Pancreas (tissue), 10 donors: ENCODE measurements around the gene RP2. TPM values are rescaled to one million over a fixed set of nuclear protein-coding genes. Genes with fewer than 3 reads are reported as not detected.
A peak's percentile ranks its signal among the peaks of the same experiment; 100 is the strongest.

ENCODE experiments used
- ATAC-seq, 4 donors: fragments of 200-7000 bp; cut with Tn5 transposase; one replicate each; pipeline versions ENCODE4 v1.8.0 to v1.9.1; 2020; ENCODE audit warnings: mild to moderate bottlenecking in 4 of 4, moderate library complexity in 4 of 4
- DNase-seq, 6 donors: peaks; one replicate each; pipeline ENCODE4 v3.0.0-alpha.2; 2020
- FAIRE-seq: peaks from 2 replicates; lab custom pipeline; 2012; peaks lifted over from hg19 to GRCh38; lab: Jason Lieb, UNC
- H3K27ac ChIP-seq, 4 donors: fragments of 200-600 bp; sonication (generic); 1 replicate in 3 of 4; 2 replicates in 1 of 4; pipeline versions ENCODE4 v1.5.0 to v1.8.0; 2020
- H3K27me3 ChIP-seq, 4 donors: fragments of 200-600 bp; one replicate each; pipeline ENCODE4 v1.8.0; 2021
- H3K36me3 ChIP-seq, 3 donors: fragments of 200-600 bp; sonication (generic) in 1 of 3; one replicate each; pipeline versions ENCODE4 v1.5.0 to v1.8.0; 2020 to 2021
- H3K4me1 ChIP-seq, 3 donors: fragments of 200-600 bp; one replicate each; pipeline ENCODE4 v1.8.0; 2021
- H3K4me3 ChIP-seq, 4 donors: fragments of 200-600 bp; sonication (generic) in 2 of 4; one replicate each; pipeline versions ENCODE4 v1.5.0 to v1.8.0; 2020 to 2021
- H3K9me3 ChIP-seq, 4 donors: fragments of 200-600 bp; one replicate each; pipeline ENCODE4 v1.8.0; 2021
- WGBS, 2 donors: extraction: QIAGEN DNeasy Blood & Tissue Kit; methylation state at CpG; one replicate each; pipeline ENCODE4 v1.1.7; 2013; 5-methylcytosine and 5-hydroxymethylcytosine counted together
- intact Hi-C, 3 donors: fragments of 100-400 bp; cut with DNase I; formaldehyde crosslinking; loops; one replicate each; pipeline versions ENCODE4 v1.11.1 to v1.14.2; 2022
- polyA plus RNA-seq, 2 donors: library from polyadenylated mRNA; stranded (reverse); fragments of 200-250 nt; gene quantifications; one replicate each; pipeline ENCODE4 v1.2.3, GENCODE V29; 2013
- total RNA-seq, 6 donors: library from RNA; stranded (reverse); fragmentation: NEBNext Ultra II Directional in 4 of 6; extraction: Animal tissue kit (Norgen Biotek cat#: 25700) in 4 of 6; gene quantifications; one replicate each; pipeline versions ENCODE4 v1.2.1 to v1.2.4, GENCODE V29; 2021 to 2023
- TF ChIP-seq, protein P1 (sequence below), 4 donors: fragments of 200-600 bp; sonication (generic) in 3 of 4; IDR thresholded peaks; one replicate each; pipeline versions ENCODE4 v1.5.0 to v1.8.0; 2021; ENCODE audit warnings: antibody characterized with exemption in 4 of 4
- donor health status: healthy with polysubstance abuse.
- donor health status: DM: no; HTN: no; CAD: no; lungs with moderate emphysema.
- donor health status: DM: no; HTN: no; CAD: no.
- donor health status: control.
- donor health status: control.
- donor health status: Bipolar disorder and iron deficiency.
- donor health status: DM: yes; HTN: yes; CAD: no.
- donor health status: DM: no; HTN: no; CAD: no.
- donor health status: DM: no; HTN: no; CAD: no.
- donor health status: DM: yes; HTN: yes; CAD: no.

The RP2 gene
- total and polyA plus RNA-seq, 8 donors = 1.4 to 6.0 (median 2.2) TPM

DNA sequence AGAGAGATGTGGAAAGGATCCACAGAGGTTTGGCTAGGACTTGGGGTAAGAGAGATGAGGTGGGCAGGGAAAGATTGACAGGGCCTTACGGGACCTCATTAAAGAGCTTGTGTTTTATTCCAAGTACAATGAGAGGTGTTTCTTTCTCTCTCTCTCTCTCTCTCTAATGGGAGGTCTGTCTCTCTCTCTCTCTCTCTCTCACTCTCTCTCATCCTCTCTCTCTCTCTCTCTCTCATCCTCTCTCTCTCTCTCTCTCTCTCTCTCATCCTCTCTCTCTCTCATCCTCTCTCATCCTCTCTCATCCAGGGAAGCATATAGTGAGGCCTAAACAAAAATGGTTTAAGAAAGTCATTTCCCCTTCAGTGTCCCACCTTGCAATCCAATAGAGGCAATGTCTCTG, 80.8 kb downstream of the RP2 start:
- Histone ChIP-seq H3K27ac (peak overlapping the region in 1 of 4 donors; percentile 21), H3K36me3 (no peaks in the 10 kb centered on the region), H3K9me3 (no peaks in the 10 kb centered on the region), H3K4me3 (no peak overlapping the region), H3K27me3 (peaks cover 0 to 6% (median 0%) of the 10 kb centered on the region in 4 donors), H3K4me1 (peaks cover 0 to 4% (median 0%) of the 10 kb centered on the region in 3 donors)
- ATAC-seq = no peak
- intact Hi-C loops = no loop called here
- 71 to 93% methylated on average over 1 of the region's 1 CpG for WGBS, 2 donors
- DNase-seq = no peak
- TF ChIP-seq, protein P1, sequence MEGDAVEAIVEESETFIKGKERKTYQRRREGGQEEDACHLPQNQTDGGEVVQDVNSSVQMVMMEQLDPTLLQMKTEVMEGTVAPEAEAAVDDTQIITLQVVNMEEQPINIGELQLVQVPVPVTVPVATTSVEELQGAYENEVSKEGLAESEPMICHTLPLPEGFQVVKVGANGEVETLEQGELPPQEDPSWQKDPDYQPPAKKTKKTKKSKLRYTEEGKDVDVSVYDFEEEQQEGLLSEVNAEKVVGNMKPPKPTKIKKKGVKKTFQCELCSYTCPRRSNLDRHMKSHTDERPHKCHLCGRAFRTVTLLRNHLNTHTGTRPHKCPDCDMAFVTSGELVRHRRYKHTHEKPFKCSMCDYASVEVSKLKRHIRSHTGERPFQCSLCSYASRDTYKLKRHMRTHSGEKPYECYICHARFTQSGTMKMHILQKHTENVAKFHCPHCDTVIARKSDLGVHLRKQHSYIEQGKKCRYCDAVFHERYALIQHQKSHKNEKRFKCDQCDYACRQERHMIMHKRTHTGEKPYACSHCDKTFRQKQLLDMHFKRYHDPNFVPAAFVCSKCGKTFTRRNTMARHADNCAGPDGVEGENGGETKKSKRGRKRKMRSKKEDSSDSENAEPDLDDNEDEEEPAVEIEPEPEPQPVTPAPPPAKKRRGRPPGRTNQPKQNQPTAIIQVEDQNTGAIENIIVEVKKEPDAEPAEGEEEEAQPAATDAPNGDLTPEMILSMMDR (IDR thresholded peaks at IDR 0.05) = no peak
- FAIRE-seq = no peak

DNA sequence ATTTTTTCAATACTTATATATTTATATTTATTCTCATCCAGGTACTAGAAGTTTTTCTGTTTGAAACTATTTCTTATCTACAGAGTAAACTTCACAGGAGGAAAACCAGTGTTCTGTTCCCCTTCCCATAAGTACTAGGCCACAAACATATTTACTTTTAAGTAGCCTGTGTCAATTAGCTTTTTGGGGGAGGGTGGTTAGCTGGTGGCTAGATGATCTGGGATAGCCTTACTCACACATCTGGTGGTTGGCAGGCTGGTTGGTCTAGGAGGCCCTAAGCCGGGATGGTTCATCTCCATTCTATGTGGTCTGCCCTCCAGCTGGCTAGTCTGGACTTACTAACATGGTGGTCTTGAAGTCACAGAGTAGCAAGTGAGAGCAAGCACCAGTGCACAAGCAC, 81.6 kb downstream of the RP2 start:
- peaks cover 0 to 4% (median 0%) of the 10 kb centered on the region in 3 donors for H3K4me1 ChIP-seq
- H3K9me3 ChIP-seq = no peaks in the 10 kb centered on the region
- no peak overlapping the region for H3K4me3 ChIP-seq
- DNase-seq (peak in 3 of 6 donors; percentile 24 to 35 (median 27)), FAIRE-seq (no peak), ATAC-seq (peak; percentile 70 to 87 (median 86))
- TF ChIP-seq, protein P1 (IDR thresholded peaks at IDR 0.05) = no peak
- H3K36me3 ChIP-seq = no peaks in the 10 kb centered on the region
- 35 to 62% methylated on average over 1 of the region's 1 CpG for WGBS, 2 donors
- intact Hi-C loops = no loop called here
- no peak overlapping the region for H3K27ac ChIP-seq
- peaks cover 0 to 6% (median 0%) of the 10 kb centered on the region in 4 donors for H3K27me3 ChIP-seq

DNA sequence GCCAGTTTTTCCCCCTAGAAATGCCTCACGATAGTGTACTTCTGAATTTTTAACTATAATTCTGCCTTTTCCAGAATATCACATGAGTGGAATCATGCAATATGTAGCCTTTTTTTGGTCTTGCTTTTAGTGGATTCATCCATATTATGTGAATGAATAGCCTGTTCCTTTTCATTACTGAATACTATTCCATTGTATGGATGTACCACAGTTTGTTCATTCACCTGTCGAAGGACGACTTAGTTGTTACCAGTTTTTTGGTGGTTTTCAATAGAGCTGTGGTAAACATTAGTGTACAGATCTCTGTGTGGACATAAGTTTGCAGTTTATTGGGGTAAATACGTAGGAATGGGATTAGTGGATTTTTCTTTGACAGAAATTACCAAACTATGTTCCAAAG, 83.4 kb downstream of the RP2 start:
- TF ChIP-seq, protein P1 (IDR thresholded peaks at IDR 0.05) = no peak
- 58 to 70% methylated on average over 4 of the region's 4 CpGs for WGBS, 2 donors
- Histone ChIP-seq H3K36me3 (no peaks in the 10 kb centered on the region), H3K4me1 (no peaks in the 10 kb centered on the region), H3K4me3 (no peak overlapping the region), H3K27ac (no peak overlapping the region), H3K27me3 (peaks cover 0 to 6% (median 0%) of the 10 kb centered on the region in 4 donors), H3K9me3 (no peaks in the 10 kb centered on the region)
- intact Hi-C loops = no loop called here
- DNase-seq = no peak
- FAIRE-seq = no peak
- no peak for ATAC-seq

DNA sequence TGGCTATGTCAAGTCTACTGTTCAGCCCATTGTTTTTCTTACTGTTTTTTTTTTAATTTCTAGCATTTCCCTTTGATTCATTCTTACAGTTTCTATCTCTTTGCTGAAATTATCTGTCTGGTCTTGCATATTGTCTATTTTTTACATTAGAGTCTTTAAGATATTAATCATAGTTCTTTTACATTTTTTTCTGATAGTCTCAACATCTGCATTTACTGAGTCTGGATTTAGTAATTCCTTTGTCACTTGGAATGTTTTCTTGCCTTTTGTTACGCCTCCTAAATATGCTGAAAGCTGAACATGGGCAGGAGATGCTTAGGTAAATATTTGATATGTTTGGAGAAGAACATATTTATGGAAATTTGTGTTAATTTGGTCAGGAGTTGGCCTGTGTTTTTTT, 85.8 kb downstream of the RP2 start:
- H3K36me3 ChIP-seq = no peaks in the 10 kb centered on the region
- 81 to 97% methylated on average over 1 of the region's 1 CpG for WGBS, 2 donors
- no peak overlapping the region for H3K4me3 ChIP-seq
- H3K27me3 ChIP-seq = peaks cover 0 to 6% (median 0%) of the 10 kb centered on the region in 4 donors
- no peaks in the 10 kb centered on the region for H3K4me1 ChIP-seq
- no peak for ATAC-seq
- TF ChIP-seq, protein P1 (IDR thresholded peaks at IDR 0.05) = no peak
- H3K9me3 ChIP-seq = no peaks in the 10 kb centered on the region
- intact Hi-C loops = no loop called here
- FAIRE-seq = no peak
- H3K27ac ChIP-seq = no peak overlapping the region
- no peak for DNase-seq

DNA sequence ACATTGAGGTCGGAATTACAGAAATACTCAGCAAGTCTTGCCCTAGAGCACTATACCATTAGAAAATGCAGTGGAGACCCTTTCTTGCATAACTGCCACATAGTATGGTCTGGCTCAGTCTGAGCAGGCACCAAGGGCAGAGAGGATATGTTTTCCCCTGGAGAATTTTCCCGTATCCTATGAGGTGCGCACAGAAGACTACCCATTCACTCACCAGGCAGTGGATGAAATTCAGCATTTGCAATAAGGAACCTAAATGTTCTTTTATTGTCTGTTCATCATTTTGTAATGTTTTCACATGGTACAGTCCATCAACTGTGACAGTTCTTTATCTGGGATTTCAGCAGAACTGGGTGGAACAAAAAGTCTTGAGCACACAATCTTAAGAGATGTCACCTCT, 90.9 kb downstream of the RP2 start:
- H3K27me3 ChIP-seq = peaks cover 0 to 5% (median 0%) of the 10 kb centered on the region in 4 donors
- no peak overlapping the region for H3K27ac ChIP-seq
- FAIRE-seq (no peak), ATAC-seq (no peak), DNase-seq (no peak)
- H3K4me3 ChIP-seq = no peak overlapping the region
- H3K9me3 ChIP-seq = no peaks in the 10 kb centered on the region
- intact Hi-C loops = no loop called here
- no peaks in the 10 kb centered on the region for H3K4me1 ChIP-seq
- H3K36me3 ChIP-seq = no peaks in the 10 kb centered on the region
- TF ChIP-seq, protein P1 (IDR thresholded peaks at IDR 0.05) = no peak
- WGBS, 2 donors = 83 to 84% methylated on average over 3 of the region's 3 CpGs
